ENCODE data around the gene OGFOD1.

The OGFOD1 gene

GRCh38 chr16:56450986-56451752 lies at the start of gene OGFOD1, which contains the start of gene NUDT21:
TSS of gene OGFOD1 (plus strand) at chr16:56451554. CDS start at chr16:56451613, 59 bp downstream.
TSS of gene NUDT21 (minus strand) at chr16:56451332. CDS start at chr16:56451202, 130 bp downstream.
- peak; percentile 99 for DNase-seq (ENCODE audit: low spot score)
- ChIA-PET POLR2A (ENCODE audit: low non-redundant PET) (no interaction called here), CTCF (interaction anchor here (0.5 to 0.7 kb wide), 2 partner anchors 16 to 395 kb away, joined by 3 to 4 read pairs; no protein-coding TSS in a partner anchor)
- TF ChIP-seq, protein P1, sequence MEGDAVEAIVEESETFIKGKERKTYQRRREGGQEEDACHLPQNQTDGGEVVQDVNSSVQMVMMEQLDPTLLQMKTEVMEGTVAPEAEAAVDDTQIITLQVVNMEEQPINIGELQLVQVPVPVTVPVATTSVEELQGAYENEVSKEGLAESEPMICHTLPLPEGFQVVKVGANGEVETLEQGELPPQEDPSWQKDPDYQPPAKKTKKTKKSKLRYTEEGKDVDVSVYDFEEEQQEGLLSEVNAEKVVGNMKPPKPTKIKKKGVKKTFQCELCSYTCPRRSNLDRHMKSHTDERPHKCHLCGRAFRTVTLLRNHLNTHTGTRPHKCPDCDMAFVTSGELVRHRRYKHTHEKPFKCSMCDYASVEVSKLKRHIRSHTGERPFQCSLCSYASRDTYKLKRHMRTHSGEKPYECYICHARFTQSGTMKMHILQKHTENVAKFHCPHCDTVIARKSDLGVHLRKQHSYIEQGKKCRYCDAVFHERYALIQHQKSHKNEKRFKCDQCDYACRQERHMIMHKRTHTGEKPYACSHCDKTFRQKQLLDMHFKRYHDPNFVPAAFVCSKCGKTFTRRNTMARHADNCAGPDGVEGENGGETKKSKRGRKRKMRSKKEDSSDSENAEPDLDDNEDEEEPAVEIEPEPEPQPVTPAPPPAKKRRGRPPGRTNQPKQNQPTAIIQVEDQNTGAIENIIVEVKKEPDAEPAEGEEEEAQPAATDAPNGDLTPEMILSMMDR (conservative IDR thresholded peaks at IDR 0.05; ENCODE audit: low read depth), result no peak
- peak within 1 kb of the TSS; percentile 86 for H3K27ac ChIP-seq

GRCh38 chr16:56405977-56406672 lies 45.2 kb upstream of the OGFOD1 start:
- no peak overlapping the region for H3K27ac ChIP-seq
- ChIA-PET CTCF (no interaction called here), POLR2A (ENCODE audit: low non-redundant PET) (no interaction called here)
- TF ChIP-seq, protein P1 (conservative IDR thresholded peaks at IDR 0.05; ENCODE audit: low read depth), result no peak
- DNase-seq (ENCODE audit: low spot score), result no peak

DNA sequence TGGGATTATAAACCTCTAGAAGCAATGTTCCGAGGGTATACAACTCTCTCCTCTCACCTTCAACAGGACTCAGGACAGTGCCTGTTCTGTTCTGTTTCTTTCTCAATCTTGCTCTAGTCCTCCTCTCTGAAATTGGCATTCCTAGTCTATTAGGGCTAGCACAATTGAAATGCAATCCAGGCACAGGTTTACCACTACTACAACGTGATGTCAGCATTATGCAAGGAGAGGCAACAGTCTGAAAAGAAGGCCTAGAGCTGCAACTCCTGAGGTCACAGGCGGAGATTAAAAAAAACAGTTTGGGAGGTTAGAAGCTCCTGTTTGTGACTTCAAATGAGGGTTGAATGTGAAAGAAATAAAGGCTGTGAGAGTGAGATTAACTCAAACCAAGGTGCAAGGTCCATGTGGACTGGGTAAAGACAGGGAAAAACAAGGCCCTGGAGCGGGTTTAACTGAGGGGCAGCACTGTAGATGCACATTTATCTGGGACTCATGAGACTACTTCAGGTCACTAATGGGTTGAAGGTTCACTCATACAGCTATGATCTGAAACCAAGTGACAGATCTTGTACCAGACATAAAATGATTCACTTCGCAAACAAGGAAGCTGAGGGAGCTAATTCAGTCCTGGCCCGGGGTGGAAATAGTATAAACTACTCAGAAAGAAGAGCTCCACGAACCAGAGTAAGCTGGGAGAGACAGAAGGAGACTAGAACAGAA lies 42.8 kb upstream of the OGFOD1 start:
- TF ChIP-seq, protein P1 (conservative IDR thresholded peaks at IDR 0.05; ENCODE audit: low read depth), result no peak
- DNase-seq (ENCODE audit: low spot score), result no peak
- POLR2A ChIA-PET (ENCODE audit: low non-redundant PET), result no interaction called here
- no peak overlapping the region for H3K27ac ChIP-seq
- CTCF ChIA-PET, result no interaction called here

DNA sequence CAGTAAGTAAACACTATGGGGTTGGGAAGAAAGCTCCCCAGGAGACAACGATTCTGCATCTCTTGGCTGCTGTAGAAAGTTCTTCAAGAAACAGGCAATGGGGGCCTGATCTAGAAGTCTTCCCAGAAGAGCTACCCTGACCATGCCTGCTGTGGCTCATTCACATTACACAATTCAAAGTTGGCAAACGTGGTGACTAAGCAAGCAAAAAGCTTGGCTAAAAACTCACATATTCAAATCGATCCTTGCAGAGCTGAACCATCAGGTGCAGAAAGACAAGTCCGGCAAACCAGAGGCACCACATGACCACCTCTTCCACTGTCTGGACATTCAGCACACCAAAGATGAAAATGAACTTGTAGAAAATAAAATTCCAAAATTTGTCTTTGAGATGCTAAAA lies 42.2 kb upstream of the OGFOD1 start:
- POLR2A ChIA-PET (ENCODE audit: low non-redundant PET), result no interaction called here
- CTCF ChIA-PET, result no interaction called here
- H3K27ac ChIP-seq, result no peak overlapping the region
- TF ChIP-seq, protein P1 (conservative IDR thresholded peaks at IDR 0.05; ENCODE audit: low read depth), result no peak
- DNase-seq (ENCODE audit: low spot score), result peak; percentile 34

DNA sequence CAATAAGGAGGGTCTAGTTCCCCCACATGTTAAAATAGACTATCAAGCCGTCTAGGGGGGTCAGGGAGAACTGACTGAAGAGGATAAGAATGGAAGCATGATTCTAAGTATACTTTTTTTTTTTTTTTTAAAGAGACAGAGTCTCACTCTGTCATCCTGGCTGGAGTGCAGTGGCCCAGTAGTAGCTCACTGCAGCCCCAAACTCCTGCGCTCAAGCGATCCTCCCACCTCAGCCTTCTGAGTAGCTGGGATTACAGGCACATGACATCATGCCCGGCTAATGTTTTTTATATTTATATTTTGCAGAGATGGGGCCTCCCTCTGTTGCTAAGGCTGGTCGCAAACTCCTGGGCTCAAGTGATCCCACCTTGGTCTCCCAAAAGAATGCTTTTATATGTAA lies 40.2 kb upstream of the OGFOD1 start:
- TF ChIP-seq, protein P1 (conservative IDR thresholded peaks at IDR 0.05; ENCODE audit: low read depth), result no peak
- ChIA-PET POLR2A (ENCODE audit: low non-redundant PET) (no interaction called here), CTCF (no interaction called here)
- H3K27ac ChIP-seq, result no peak overlapping the region
- no peak for DNase-seq (ENCODE audit: low spot score)

- DNase-seq (ENCODE audit: low spot score), result no peak
- H3K27ac ChIP-seq, result no peak overlapping the region
- TF ChIP-seq, protein P1 (conservative IDR thresholded peaks at IDR 0.05; ENCODE audit: low read depth), result no peak
- ChIA-PET CTCF (no interaction called here), POLR2A (ENCODE audit: low non-redundant PET) (no interaction called here)
Measured at GRCh38 chr16:56411624-56412023, 39.7 kb upstream of the OGFOD1 start.

Measured in RWPE1 (cell line).